Gastrocnemius medialis (tissue), 4 donors: Measurements from ENCODE around the gene FARS2.

Experiments used
- POLR2A ChIP-seq, 2 donors: fragments of 450-650 bp; IDR thresholded peaks; one replicate each; pipeline ENCODE4 v1.6.1; 2017; ENCODE audit warnings: antibody characterized with exemption in 2 of 2, mild to moderate bottlenecking in 2 of 2, moderate library complexity in 2 of 2
- TF ChIP-seq, protein P1 (sequence below), 5 experiments: fragments of 450-650 bp in 3 of 5; fragments of 200-600 bp in 2 of 5; sonication (generic) in 2 of 5; IDR thresholded peaks in 4 of 5; conservative IDR thresholded peaks in 1 of 5; 1 replicate in 4 of 5; 2 replicates in 1 of 5; pipeline ENCODE4 v1.5.1; 2016 to 2019; ENCODE audit warnings: antibody characterized with exemption in 5 of 5, mild to moderate bottlenecking in 3 of 5, moderate library complexity in 3 of 5

GRCh38 chr6:5747379-5747778 is 486.1 kb downstream of the FARS2 start:
- TF ChIP-seq, protein P1, sequence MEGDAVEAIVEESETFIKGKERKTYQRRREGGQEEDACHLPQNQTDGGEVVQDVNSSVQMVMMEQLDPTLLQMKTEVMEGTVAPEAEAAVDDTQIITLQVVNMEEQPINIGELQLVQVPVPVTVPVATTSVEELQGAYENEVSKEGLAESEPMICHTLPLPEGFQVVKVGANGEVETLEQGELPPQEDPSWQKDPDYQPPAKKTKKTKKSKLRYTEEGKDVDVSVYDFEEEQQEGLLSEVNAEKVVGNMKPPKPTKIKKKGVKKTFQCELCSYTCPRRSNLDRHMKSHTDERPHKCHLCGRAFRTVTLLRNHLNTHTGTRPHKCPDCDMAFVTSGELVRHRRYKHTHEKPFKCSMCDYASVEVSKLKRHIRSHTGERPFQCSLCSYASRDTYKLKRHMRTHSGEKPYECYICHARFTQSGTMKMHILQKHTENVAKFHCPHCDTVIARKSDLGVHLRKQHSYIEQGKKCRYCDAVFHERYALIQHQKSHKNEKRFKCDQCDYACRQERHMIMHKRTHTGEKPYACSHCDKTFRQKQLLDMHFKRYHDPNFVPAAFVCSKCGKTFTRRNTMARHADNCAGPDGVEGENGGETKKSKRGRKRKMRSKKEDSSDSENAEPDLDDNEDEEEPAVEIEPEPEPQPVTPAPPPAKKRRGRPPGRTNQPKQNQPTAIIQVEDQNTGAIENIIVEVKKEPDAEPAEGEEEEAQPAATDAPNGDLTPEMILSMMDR (IDR thresholded peaks at IDR 0.05 in 4 of 5, conservative IDR thresholded peaks at IDR 0.05 in 1 of 5) = no peak
- TF ChIP-seq POLR2A (IDR thresholded peaks at IDR 0.05) = no peak
